ENCODE measurements around the gene TCL1B.

- TF ChIP-seq CTCF (IDR thresholded peaks at IDR 0.05) (no peak), POLR2AphosphoS5 (IDR thresholded peaks at IDR 0.05; ENCODE audit: insufficient read depth in 1 of 2, low read depth in 1 of 2) (no peak)
These were observed 8.8 kb downstream of the TCL1B start for GRCh38 chr14:95695051-95695450.

Data from vagina (tissue), 2 donors.